Suppressor macrophage treated with lipopolysaccharide for 4 hours (primary cell): ENCODE measurements around the gene PERCC1.
"Not testable (repeated sequence)": the region's sequence is repeated elsewhere in the genome, so short reads cannot be mapped to it uniquely, and the experiment has no call there.

Experiments used
- DNase-seq: peaks from one replicate; pipeline ENCODE4 v3.0.0-alpha.2; 2020

PERCC1 gene

GRCh38 chr16:1435921-1436697 is 5.2 kb downstream of the PERCC1 start:
- DNase-seq, result no peak

- DNase-seq, result no peak
Observed at GRCh38 chr16:1436731-1437355, 6.0 kb downstream of the PERCC1 start.

GRCh38 chr16:1437606-1438005 is 6.7 kb downstream of the PERCC1 start:
- no peak for DNase-seq

GRCh38 chr16:1438229-1439057 is 7.6 kb downstream of the PERCC1 start:
- no peak for DNase-seq

- DNase-seq, result no peak
Observed at GRCh38 chr16:1439058-1439698, 8.3 kb downstream of the PERCC1 start.

- not testable (repeated sequence) for DNase-seq
Observed at GRCh38 chr16:1439699-1440074, 8.8 kb downstream of the PERCC1 start.

- DNase-seq, result no peak
Observed at GRCh38 chr16:1441391-1441829, 10.5 kb downstream of the PERCC1 start.

- no peak for DNase-seq
Observed at GRCh38 chr16:1442697-1443096, 11.8 kb downstream of the PERCC1 start.

- DNase-seq, result no peak
Observed at GRCh38 chr16:1443403-1443973, 12.6 kb downstream of the PERCC1 start.

- no peak for DNase-seq
Observed at GRCh38 chr16:1443980-1444729, 13.3 kb downstream of the PERCC1 start, which contains the start of gene CCDC154. Gene CCDC154, minus strand, starts transcription at chr16:1444556. Its CDS starts 234 bp downstream, at chr16:1444322.

GRCh38 chr16:1444730-1445517 is 14.0 kb downstream of the PERCC1 start:
- no peak for DNase-seq

GRCh38 chr16:1445518-1446203 is 14.8 kb downstream of the PERCC1 start:
- DNase-seq, result no peak

GRCh38 chr16:1446296-1447080 is 15.6 kb downstream of the PERCC1 start:
- DNase-seq, result no peak

GRCh38 chr16:1447965-1448364 is 17.1 kb downstream of the PERCC1 start:
- DNase-seq, result no peak

GRCh38 chr16:1448536-1449116 is 17.7 kb downstream of the PERCC1 start:
- DNase-seq, result no peak

GRCh38 chr16:1449201-1449788 is 18.4 kb downstream of the PERCC1 start:
- no peak for DNase-seq

GRCh38 chr16:1450218-1450617 is 19.3 kb downstream of the PERCC1 start:
- DNase-seq, result no peak

GRCh38 chr16:1450841-1451240 is 20.0 kb downstream of the PERCC1 start:
- DNase-seq, result no peak
